Right lobe of liver (tissue), 4 donors: ENCODE measurements around the gene CTNND1.

Experiments
- CTCF ChIP-seq, 4 donors: fragments of 200-600 bp in 3 of 4; fragments of 450-650 bp in 1 of 4; IDR thresholded peaks; one replicate each; pipeline versions ENCODE4 v1.5.1 to v1.8.0; 2016 to 2022; ENCODE audit warnings: antibody characterized with exemption in 4 of 4, mild to moderate bottlenecking in 2 of 4
- POLR2A ChIP-seq: fragments of 450-650 bp; IDR thresholded peaks from one replicate; pipeline ENCODE4 v1.6.1; 2017; ENCODE audit warnings: antibody characterized with exemption, mild to moderate bottlenecking
- donor health status: DM: no; HTN: no; CAD: no.
- donor health status: DM: no; HTN: no; CAD: no.
- donor health status: DM: no; HTN: yes; CAD: no.

GRCh38 chr11:57834852-57835251 is 73.2 kb downstream of the CTNND1 start:
- no peak for TF ChIP-seq POLR2A
- no peak for TF ChIP-seq CTCF (IDR thresholded peaks at IDR 0.05)
